Measurements from ENCODE around the gene TRABD2B.

- TF ChIP-seq CTCF (CRISPR knock-in tag; IDR thresholded peaks at IDR 0.05) (no peak), POLR2A (IDR thresholded peaks at IDR 0.05; ENCODE audit: insufficient read depth in 1 of 2, low read depth in 2 of 2, low read length in 2 of 2) (no peak), ZNF335 (CRISPR knock-in tag; IDR thresholded peaks at IDR 0.05) (no peak)
Observed at GRCh38 chr1:47711848-47712492, 285.2 kb downstream of the TRABD2B start.
